ENCODE measurements around the gene KCNQ2. TPM values are rescaled to one million over a fixed set of nuclear protein-coding genes. Genes with fewer than 3 reads are reported as not detected.

KCNQ2 gene
- total RNA-seq, 4 donors from 2014 or later = not detected

DNA sequence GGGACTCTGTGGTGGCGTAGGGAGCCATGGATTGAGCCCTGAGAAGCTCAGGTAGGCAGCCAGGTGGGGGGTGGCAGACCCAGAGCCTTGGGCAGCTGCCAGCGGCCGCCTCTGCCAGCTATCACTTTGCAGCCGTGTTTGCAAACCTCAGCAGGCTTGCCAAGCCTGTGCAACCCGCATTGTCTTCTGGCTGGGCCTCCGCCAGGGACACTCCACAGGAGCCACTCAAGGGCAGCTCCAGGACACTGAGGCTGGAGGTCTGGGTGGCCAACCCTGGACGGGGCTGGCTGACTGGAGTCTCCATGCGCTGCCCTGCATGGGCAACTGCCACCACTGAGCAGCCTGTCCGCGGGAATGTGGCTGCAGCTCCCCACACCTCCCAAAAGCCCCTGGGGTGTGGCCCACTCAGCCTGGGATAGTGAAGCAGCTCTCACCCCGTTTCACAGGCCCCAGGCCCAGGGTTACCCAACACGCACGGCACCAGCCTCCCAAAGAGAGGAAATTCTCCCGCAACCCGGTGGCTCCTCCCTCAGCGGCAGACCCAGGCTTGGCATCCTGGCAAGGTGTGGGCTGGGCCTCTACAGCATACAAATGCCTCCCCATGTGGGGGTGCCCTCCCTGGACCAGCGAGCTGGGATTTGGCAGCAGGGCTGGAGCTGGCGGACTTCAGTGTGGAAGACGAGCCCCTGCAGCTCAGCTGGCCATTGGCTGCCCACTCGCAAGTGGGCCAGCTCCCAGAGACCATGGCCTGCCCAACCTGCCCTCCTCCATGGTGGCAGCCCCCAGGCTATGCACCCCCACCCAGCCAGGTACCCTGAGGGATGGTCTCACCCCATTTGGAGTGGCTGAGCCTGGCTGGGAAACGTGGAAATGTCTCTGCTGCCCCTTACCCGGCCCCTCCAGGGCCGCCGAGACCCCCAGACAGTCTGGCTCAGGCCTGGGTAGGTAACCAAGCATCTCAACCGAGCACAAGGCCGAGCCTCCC lies 114.2 kb downstream of the KCNQ2 start:
- 60% methylated on average over 1 of the region's 26 CpGs; no CpG with 5 or more reads in 1 of the 2 donors for WGBS, 2 donors
- Histone ChIP-seq H3K9me3 (no peaks in the 10 kb centered on the region), H3K4me3 (no peak overlapping the region), H3K4me1 (peaks cover 4 to 15% (median 6%) of the 10 kb centered on the region in 3 donors), H3K36me3 (no peaks in the 10 kb centered on the region), H3K27ac (no peak overlapping the region), H3K27me3 (peaks cover 0 to 86% (median 8%) of the 10 kb centered on the region in 4 donors)
- intact Hi-C loops (cut with DNase I) = no loop called here
- TF ChIP-seq POLR2A (IDR thresholded peaks at IDR 0.05) = no peak
- TF ChIP-seq, protein P1, sequence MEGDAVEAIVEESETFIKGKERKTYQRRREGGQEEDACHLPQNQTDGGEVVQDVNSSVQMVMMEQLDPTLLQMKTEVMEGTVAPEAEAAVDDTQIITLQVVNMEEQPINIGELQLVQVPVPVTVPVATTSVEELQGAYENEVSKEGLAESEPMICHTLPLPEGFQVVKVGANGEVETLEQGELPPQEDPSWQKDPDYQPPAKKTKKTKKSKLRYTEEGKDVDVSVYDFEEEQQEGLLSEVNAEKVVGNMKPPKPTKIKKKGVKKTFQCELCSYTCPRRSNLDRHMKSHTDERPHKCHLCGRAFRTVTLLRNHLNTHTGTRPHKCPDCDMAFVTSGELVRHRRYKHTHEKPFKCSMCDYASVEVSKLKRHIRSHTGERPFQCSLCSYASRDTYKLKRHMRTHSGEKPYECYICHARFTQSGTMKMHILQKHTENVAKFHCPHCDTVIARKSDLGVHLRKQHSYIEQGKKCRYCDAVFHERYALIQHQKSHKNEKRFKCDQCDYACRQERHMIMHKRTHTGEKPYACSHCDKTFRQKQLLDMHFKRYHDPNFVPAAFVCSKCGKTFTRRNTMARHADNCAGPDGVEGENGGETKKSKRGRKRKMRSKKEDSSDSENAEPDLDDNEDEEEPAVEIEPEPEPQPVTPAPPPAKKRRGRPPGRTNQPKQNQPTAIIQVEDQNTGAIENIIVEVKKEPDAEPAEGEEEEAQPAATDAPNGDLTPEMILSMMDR (IDR thresholded peaks at IDR 0.05) = no peak
- DNase-seq = no peak

DNA sequence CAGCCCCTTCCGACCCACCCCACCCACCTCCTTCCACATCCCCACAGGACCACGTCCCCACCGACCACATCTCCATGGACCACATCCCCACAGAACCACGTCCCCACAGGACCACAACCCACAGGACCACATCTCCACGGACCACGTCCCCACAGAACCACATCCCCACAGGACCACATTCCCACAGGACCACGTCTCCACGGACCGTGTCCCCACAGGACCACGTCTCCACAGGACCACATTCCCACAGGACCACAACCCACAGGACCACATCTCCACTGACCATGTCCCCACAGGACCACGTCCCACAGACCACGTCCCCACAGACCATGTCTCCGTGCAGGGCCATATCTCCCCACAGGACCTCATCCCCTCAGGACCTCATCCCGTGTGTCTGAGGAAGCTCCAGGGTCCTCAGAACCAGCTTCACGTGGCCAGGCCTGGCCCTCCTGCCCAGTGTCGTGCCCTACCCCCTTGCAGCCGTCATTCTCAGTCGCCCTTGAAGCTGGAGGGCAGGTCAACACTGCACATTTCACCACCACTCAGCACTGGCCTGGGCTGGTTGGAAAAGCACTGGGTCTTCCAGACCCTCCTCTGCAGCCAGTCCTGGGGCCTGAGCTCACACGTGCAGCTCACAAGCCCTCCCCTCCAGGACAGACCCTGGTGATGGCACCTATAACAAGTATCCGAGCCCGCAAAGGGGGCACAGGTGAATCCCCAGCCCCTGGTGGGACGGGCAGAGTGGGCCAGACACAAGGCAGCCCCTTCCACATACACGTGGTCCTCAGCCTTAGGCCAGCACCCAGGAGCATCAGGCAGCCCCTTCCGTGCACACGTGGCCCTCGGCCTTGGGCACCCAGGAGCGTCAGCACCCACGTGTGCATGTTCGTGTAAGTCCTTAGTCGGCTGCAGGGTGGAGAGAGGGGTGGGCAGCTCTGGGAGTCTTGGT lies 115.2 kb downstream of the KCNQ2 start:
- peaks cover 4 to 24% (median 6%) of the 10 kb centered on the region in 3 donors for H3K4me1 ChIP-seq
- no peak for DNase-seq
- no peak overlapping the region for H3K27ac ChIP-seq
- no peak for TF ChIP-seq POLR2A (IDR thresholded peaks at IDR 0.05)
- TF ChIP-seq, protein P1 (IDR thresholded peaks at IDR 0.05) = no peak
- intact Hi-C loops (cut with DNase I) = no loop called here
- no peak overlapping the region for H3K4me3 ChIP-seq
- H3K27me3 ChIP-seq = peaks cover 0 to 86% (median 8%) of the 10 kb centered on the region in 4 donors
- 61 to 77% methylated on average over 9 to 11 of the region's 30 CpGs for WGBS, 2 donors
- H3K36me3 ChIP-seq = no peaks in the 10 kb centered on the region
- H3K9me3 ChIP-seq = no peaks in the 10 kb centered on the region

DNA sequence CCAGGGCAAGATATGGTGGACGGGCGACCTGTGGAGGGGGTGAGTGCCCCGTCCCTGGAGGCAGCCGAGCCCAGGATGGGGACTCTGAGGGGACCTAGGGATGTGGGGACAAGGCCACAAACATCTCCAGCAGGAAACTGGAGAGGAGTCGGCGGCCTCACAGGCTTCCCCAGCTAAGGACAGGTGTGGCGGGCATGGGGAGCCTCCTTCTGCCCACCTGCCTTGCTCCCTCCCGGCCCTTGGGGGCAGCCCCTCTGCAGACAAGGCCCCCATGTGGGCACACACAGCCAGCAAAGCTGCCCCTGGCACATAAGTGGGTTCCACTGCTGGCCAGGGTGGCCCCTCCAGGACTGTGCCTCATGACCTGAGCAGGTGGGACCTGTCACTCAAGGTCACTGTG lies 115.9 kb downstream of the KCNQ2 start:
- no peaks in the 10 kb centered on the region for H3K36me3 ChIP-seq
- peaks cover 0 to 79% (median 8%) of the 10 kb centered on the region in 4 donors for H3K27me3 ChIP-seq
- no peak overlapping the region for H3K4me3 ChIP-seq
- no peak for TF ChIP-seq POLR2A (IDR thresholded peaks at IDR 0.05)
- TF ChIP-seq, protein P1 (IDR thresholded peaks at IDR 0.05) = no peak
- intact Hi-C loops (cut with DNase I) = no loop called here
- no peak overlapping the region for H3K27ac ChIP-seq
- no peak for DNase-seq
- peaks cover 4 to 24% (median 6%) of the 10 kb centered on the region in 3 donors for H3K4me1 ChIP-seq
- WGBS, 2 donors = 93% methylated on average over 3 of the region's 8 CpGs; no CpG with 5 or more reads in 1 of the 2 donors
- no peaks in the 10 kb centered on the region for H3K9me3 ChIP-seq

DNA sequence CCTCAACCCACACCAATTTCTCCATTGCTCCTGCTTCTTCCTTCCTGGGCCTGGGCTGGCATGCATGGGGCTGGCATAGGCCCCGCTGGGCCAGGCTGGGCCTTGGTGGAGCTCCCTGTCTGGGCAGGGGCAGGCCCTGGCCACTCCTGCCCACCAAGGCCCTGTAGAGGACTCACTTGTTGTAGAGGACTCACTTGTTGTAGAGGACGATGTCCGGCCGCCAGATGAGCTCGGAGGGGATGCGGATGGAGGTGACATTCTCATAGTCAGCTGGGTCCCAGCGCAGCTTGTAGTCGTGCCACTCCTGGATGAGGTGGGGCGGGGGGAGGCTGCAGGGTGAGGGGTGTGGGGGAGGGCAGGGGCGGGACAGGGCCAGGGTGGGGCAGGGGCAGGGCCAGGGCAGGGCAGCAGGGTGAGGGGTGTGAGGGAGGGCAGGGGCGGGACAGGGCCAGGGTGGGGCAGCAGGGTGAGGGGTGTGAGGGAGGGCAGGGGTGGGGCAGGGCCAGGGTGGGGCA lies 116.6 kb downstream of the KCNQ2 start:
- Histone ChIP-seq H3K9me3 (no peaks in the 10 kb centered on the region), H3K27ac (no peak overlapping the region), H3K4me3 (no peak overlapping the region), H3K36me3 (no peaks in the 10 kb centered on the region), H3K27me3 (peaks cover 0 to 72% (median 8%) of the 10 kb centered on the region in 4 donors), H3K4me1 (peaks cover 2 to 22% (median 3%) of the 10 kb centered on the region in 3 donors)
- TF ChIP-seq, protein P1 (IDR thresholded peaks at IDR 0.05) = no peak
- no peak for TF ChIP-seq POLR2A (IDR thresholded peaks at IDR 0.05)
- no CpG with 5 or more reads among the region's 11 CpGs for WGBS, 2 donors
- DNase-seq = no peak
- intact Hi-C loops (cut with DNase I) = no loop called here
